GM18505 (cell line): ENCODE results near the gene LTBP2.

Experiments used
- ATAC-seq: cut with Tn5 transposase; IDR thresholded peaks from one replicate; pipeline ENCODE4 v1.9.1; 2021; ENCODE audit not compliant: unreplicated experiment
- POLR2A ChIP-seq: IDR thresholded peaks from 4 replicates; pipeline ENCODE4 v1.6.1; 2011; ENCODE audit warnings: borderline replicate concordance; ENCODE audit not compliant: insufficient read depth, insufficient read length; ENCODE audit errors: extremely low read depth

Gene LTBP2

GRCh38 chr14:74601982-74602381, 10.1 kb downstream of the LTBP2 start:
- no peak for TF ChIP-seq POLR2A
- ATAC-seq = no peak

GRCh38 chr14:74599946-74600345, 12.1 kb downstream of the LTBP2 start:
- TF ChIP-seq POLR2A = no peak
- no peak for ATAC-seq

- no peak for ATAC-seq
- TF ChIP-seq POLR2A = no peak
Measured at GRCh38 chr14:74599321-74599761, 12.7 kb downstream of the LTBP2 start.

- ATAC-seq = no peak
- no peak for TF ChIP-seq POLR2A
Measured at GRCh38 chr14:74596741-74597450, 15.1 kb downstream of the LTBP2 start.

GRCh38 chr14:74595006-74595735, 16.9 kb downstream of the LTBP2 start:
- no peak for ATAC-seq
- no peak for TF ChIP-seq POLR2A

GRCh38 chr14:74594606-74595005, 17.4 kb downstream of the LTBP2 start:
- TF ChIP-seq POLR2A = no peak
- ATAC-seq = no peak

GRCh38 chr14:74594029-74594428, 18.0 kb downstream of the LTBP2 start:
- ATAC-seq = no peak
- TF ChIP-seq POLR2A = no peak

- ATAC-seq = no peak
- TF ChIP-seq POLR2A = no peak
Measured at GRCh38 chr14:74593241-74593953, 18.6 kb downstream of the LTBP2 start.

GRCh38 chr14:74592476-74593201, 19.4 kb downstream of the LTBP2 start:
- ATAC-seq = no peak
- no peak for TF ChIP-seq POLR2A

- no peak for TF ChIP-seq POLR2A
- no peak for ATAC-seq
Measured at GRCh38 chr14:74591899-74592298, 20.1 kb downstream of the LTBP2 start.

- ATAC-seq = no peak
- no peak for TF ChIP-seq POLR2A
Measured at GRCh38 chr14:74591394-74591793, 20.6 kb downstream of the LTBP2 start.

GRCh38 chr14:74589291-74589879, 22.7 kb downstream of the LTBP2 start:
- ATAC-seq = no peak
- no peak for TF ChIP-seq POLR2A

- no peak for TF ChIP-seq POLR2A
- ATAC-seq = no peak
Measured at GRCh38 chr14:74587363-74587707, 24.7 kb downstream of the LTBP2 start.
